SK-N-SH (cell line): Measurements from ENCODE around the gene INPP5A. TPM values are rescaled to one million over a fixed set of nuclear protein-coding genes. Genes with fewer than 3 reads are reported as not detected.

Experiments used
- CTCF ChIA-PET: fragments of 300-600, 350-600 bp; formaldehyde crosslinking; extraction: SDS; loops from one replicate; lab custom pipeline; 2021; lab: Yijun Ruan, JAX
- POLR2A ChIA-PET: fragments of 350-600 bp; sonication (Branson Sonifier 250); formaldehyde crosslinking; extraction: SDS; loops from one replicate; lab custom pipeline; 2020; ENCODE audit warnings: antibody characterized with exemption, inconsistent platforms; lab: Yijun Ruan, JAX
- DNase-seq: peaks from one replicate; pipeline ENCODE4 v3.0.0; 2012
- H2AFZ ChIP-seq: fragments of 200-600 bp; sonication (generic); 2 replicates; pipeline ENCODE4 v1.8.1; 2016; ENCODE audit warnings: antibody characterized with exemption, mild to moderate bottlenecking, low read depth
- H3F3A ChIP-seq: fragments of 200-600 bp; sonication (generic); replicated peaks from 2 replicates; pipeline ENCODE3; 2016; ENCODE audit warnings: antibody characterized with exemption, mild to moderate bottlenecking; ENCODE audit not compliant: insufficient read depth
- H3K27ac ChIP-seq, 2 experiments: fragments of 200-500 bp in 1 of 2; fragments of 200-600 bp in 1 of 2; sonication (Bioruptor generic) in 1 of 2; sonication (generic), shearing (Covaris generic) in 1 of 2; 2 replicates each; pipeline versions ENCODE4 v1.5.1 to v1.6.1; 2014 to 2016; ENCODE audit warnings: low read depth in 2 of 2, inconsistent platforms in 1 of 2, low read length in 1 of 2, mild to moderate bottlenecking in 1 of 2, mixed read lengths in 1 of 2
- H3K27me3 ChIP-seq: fragments of 200-600 bp; sonication (generic), shearing (Covaris generic); 2 replicates; pipeline ENCODE4 v1.6.1; 2016; ENCODE audit warnings: mixed run types; ENCODE audit not compliant: insufficient read depth
- H3K36me3 ChIP-seq, 2 experiments: fragments of 200-500 bp in 1 of 2; fragments of 200-600 bp in 1 of 2; sonication (Bioruptor generic) in 1 of 2; sonication (generic) in 1 of 2; replicated peaks in 1 of 2; 2 replicates each; pipeline versions ENCODE3 to v1.5.1; 2014 to 2016; ENCODE audit warnings: low read length in 1 of 2, mild to moderate bottlenecking in 1 of 2; ENCODE audit not compliant: insufficient read depth in 2 of 2, control insufficient read depth in 1 of 2
- H3K4me1 ChIP-seq, 2 experiments: fragments of 200-500 bp in 1 of 2; fragments of 200-600 bp in 1 of 2; sonication (Bioruptor generic) in 1 of 2; sonication (generic), shearing (Covaris generic) in 1 of 2; 2 replicates each; pipeline versions ENCODE4 v1.5.1 to v1.6.1; 2014 to 2016; ENCODE audit warnings: low read depth in 1 of 2, low read length in 1 of 2, mixed run types in 1 of 2; ENCODE audit not compliant: insufficient read depth in 2 of 2, control insufficient read depth in 1 of 2
- H3K4me2 ChIP-seq: fragments of 200-600 bp; sonication (generic), shearing (Covaris generic); 2 replicates; pipeline ENCODE4 v1.6.1; 2017; ENCODE audit warnings: mixed run types
- H3K4me3 ChIP-seq, 2 experiments: fragments of 200-500 bp in 1 of 2; fragments of 200-600 bp in 1 of 2; sonication (Bioruptor generic) in 1 of 2; sonication (generic), shearing (Covaris generic) in 1 of 2; 2 replicates each; pipeline versions ENCODE4 v1.5.1 to v1.8.1; 2014 to 2016; ENCODE audit warnings: low read depth in 2 of 2, inconsistent platforms in 1 of 2, low read length in 1 of 2, mild to moderate bottlenecking in 1 of 2, mixed read lengths in 1 of 2, moderate library complexity in 1 of 2
- H3K79me2 ChIP-seq: fragments of 200-600 bp; sonication (generic); 2 replicates; pipeline ENCODE4 v1.8.1; 2017; ENCODE audit warnings: mild to moderate bottlenecking; ENCODE audit not compliant: insufficient read depth
- H3K9ac ChIP-seq: fragments of 200-600 bp; sonication (generic); 2 replicates; pipeline ENCODE4 v1.6.1; 2017; ENCODE audit warnings: mixed run types
- H3K9me2 ChIP-seq: fragments of 200-600 bp; sonication (generic); 2 replicates; pipeline ENCODE4 v1.6.1; 2017; ENCODE audit warnings: mixed run types
- H3K9me3 ChIP-seq: fragments of 200-600 bp; sonication (generic); 2 replicates; pipeline ENCODE4 v1.6.1; 2017; ENCODE audit warnings: mixed run types, mild to moderate bottlenecking, moderate library complexity
- H4K20me1 ChIP-seq: fragments of 200-600 bp; sonication (generic); 2 replicates; pipeline ENCODE4 v1.6.1; 2017; ENCODE audit warnings: mild to moderate bottlenecking, mixed run types; ENCODE audit not compliant: insufficient read depth
- CHD2 ChIP-seq: fragments of 150-350 bp; IDR thresholded peaks from 2 replicates; pipeline ENCODE4 v1.6.1; 2018; ENCODE audit warnings: low read length; ENCODE audit not compliant: partially characterized antibody
- EP300 ChIP-seq, 2 experiments: IDR thresholded peaks; 2 replicates each; pipeline versions ENCODE4 v1.4.0 to v1.6.1; 2012; ENCODE audit warnings: borderline replicate concordance in 1 of 2, low read depth in 1 of 2, low read length in 1 of 2
- EZH2phosphoT487 ChIP-seq: fragments of 200-600 bp; sonication (generic); IDR thresholded peaks from 2 replicates; pipeline ENCODE4 v1.6.1; 2017; ENCODE audit warnings: low read depth, mixed run types, mild to moderate bottlenecking, antibody characterized with exemption, moderate library complexity, borderline replicate concordance
- FOSL2 ChIP-seq: IDR thresholded peaks from 2 replicates; pipeline ENCODE4 v1.4.0; 2012; ENCODE audit warnings: low read depth, mild to moderate bottlenecking, moderate library complexity, borderline replicate concordance
- FOXM1 ChIP-seq: IDR thresholded peaks from 2 replicates; pipeline ENCODE4 v1.4.0; 2012; ENCODE audit warnings: low read depth, mild to moderate bottlenecking
- GABPA ChIP-seq: IDR thresholded peaks from 2 replicates; pipeline ENCODE4 v1.4.0; 2012; ENCODE audit warnings: low read depth, mild to moderate bottlenecking
- JUND ChIP-seq: IDR thresholded peaks from 2 replicates; pipeline ENCODE4 v1.4.0; 2012
- MXI1 ChIP-seq: IDR thresholded peaks from 2 replicates; pipeline ENCODE4 v1.6.1; 2012; ENCODE audit warnings: mild to moderate bottlenecking, low read depth, low read length, improper control_type of control experiment
- NRF1 ChIP-seq: IDR thresholded peaks from 2 replicates; pipeline ENCODE4 v1.6.1; 2012; ENCODE audit warnings: low read depth, mild to moderate bottlenecking, low read length
- POLR2AphosphoS5 ChIP-seq: IDR thresholded peaks from 2 replicates; pipeline ENCODE4 v1.6.1; 2012; ENCODE audit warnings: low read depth, low read length
- RAD21 ChIP-seq: IDR thresholded peaks from 2 replicates; pipeline ENCODE4 v1.6.1; 2012; ENCODE audit warnings: mild to moderate bottlenecking, low read length
- RCOR1 ChIP-seq: fragments of 150-350 bp; IDR thresholded peaks from 2 replicates; pipeline ENCODE4 v1.6.1; 2017; ENCODE audit warnings: antibody characterized with exemption, low read length
- RXRA ChIP-seq: IDR thresholded peaks from 2 replicates; pipeline ENCODE4 v1.4.0; 2012; ENCODE audit warnings: low read depth, mild to moderate bottlenecking, borderline replicate concordance
- TCF12 ChIP-seq: IDR thresholded peaks from 2 replicates; pipeline ENCODE4 v1.4.0; 2012
- WGBS: methylation state at CpG from one replicate; pipeline ENCODE4 v1.1.6; 2017; ENCODE audit warnings: low lambda C conversion rate; 5-methylcytosine and 5-hydroxymethylcytosine counted together
- polyA plus RNA-seq, 3 experiments: library from polyadenylated mRNA; depleted of rRNA; stranded (reverse); fragments of >200 nt; gene quantifications; 2 replicates each; pipeline ENCODE4 v1.2.3, GENCODE V29; 2012
- TF ChIP-seq, protein P1 (sequence below): fragments of 150-350 bp; IDR thresholded peaks from 2 replicates; pipeline ENCODE4 v1.6.1; 2017; ENCODE audit warnings: antibody characterized with exemption, low read length, low read depth, borderline replicate concordance
- TF ChIP-seq, protein P2 (sequence below): fragments of 150-350 bp; IDR thresholded peaks from 2 replicates; pipeline ENCODE4 v1.6.1; 2016; ENCODE audit warnings: mild to moderate bottlenecking, low read depth, low read length
- TF ChIP-seq, protein P3 (sequence below): IDR thresholded peaks from 2 replicates; pipeline ENCODE4 v1.4.0; 2012; ENCODE audit warnings: low read depth
- TF ChIP-seq, protein P4 (sequence below): fragments of 200-600 bp; sonication (generic); IDR thresholded peaks from 2 replicates; pipeline ENCODE4 v1.6.1; 2017; ENCODE audit warnings: antibody characterized with exemption, mild to moderate bottlenecking, moderate library complexity

Gene INPP5A
- polyA plus RNA-seq, 1 of the 3 experiments (the other 2 are of a cell fraction) = 12.0 TPM

DNA sequence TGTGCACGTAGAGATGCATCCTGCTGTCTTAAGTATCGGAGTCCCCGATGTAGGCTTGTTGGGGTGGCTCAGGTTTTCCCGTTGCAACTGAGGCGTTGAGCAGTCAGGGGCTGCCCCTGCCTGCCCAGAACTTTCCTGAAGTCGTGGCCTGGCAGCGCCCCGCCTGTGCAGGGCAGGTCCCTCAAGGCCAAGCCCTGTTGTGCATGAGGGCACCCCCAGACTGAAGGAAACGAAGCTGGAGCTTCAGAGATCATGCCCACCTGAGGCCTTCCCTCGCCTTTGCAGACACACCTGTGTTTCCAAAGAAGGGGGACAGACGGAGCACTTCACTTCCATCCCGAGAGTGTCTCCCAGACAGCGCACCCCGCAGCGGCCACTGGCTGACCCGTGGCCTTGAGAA lies 127.3 kb downstream of the INPP5A start:
- POLR2A ChIA-PET = no interaction called here
- Histone ChIP-seq H3K79me2 (no peaks in the 10 kb centered on the region), H3K9me2 (no peaks in the 10 kb centered on the region), H4K20me1 (no peaks in the 10 kb centered on the region), H3K4me3 (no peak overlapping the region), H3K4me1 (peaks cover 20 to 22% of the 10 kb centered on the region in 2 experiments), H3F3A (peaks cover 7% of the 10 kb centered on the region), H3K36me3 (no peaks in the 10 kb centered on the region), H3K9ac (no peak overlapping the region), H3K4me2 (no peak overlapping the region), H2AFZ (no peak overlapping the region), H3K27ac (no peak overlapping the region), H3K9me3 (no peaks in the 10 kb centered on the region), H3K27me3 (no peaks in the 10 kb centered on the region)
- WGBS = 94% methylated on average over 9 of the region's 16 CpGs
- CTCF ChIA-PET = interaction anchor here (1.4 to 3.1 kb wide), 2 partner anchors 9 to 65 kb away, joined by 3 to 28 read pairs; no protein-coding TSS in a partner anchor
- DNase-seq = no peak
- TF ChIP-seq RAD21 (no peak), NRF1 (no peak), MXI1 (no peak), POLR2AphosphoS5 (no peak), JUND (no peak), RXRA (no peak)
- TF ChIP-seq, protein P1, sequence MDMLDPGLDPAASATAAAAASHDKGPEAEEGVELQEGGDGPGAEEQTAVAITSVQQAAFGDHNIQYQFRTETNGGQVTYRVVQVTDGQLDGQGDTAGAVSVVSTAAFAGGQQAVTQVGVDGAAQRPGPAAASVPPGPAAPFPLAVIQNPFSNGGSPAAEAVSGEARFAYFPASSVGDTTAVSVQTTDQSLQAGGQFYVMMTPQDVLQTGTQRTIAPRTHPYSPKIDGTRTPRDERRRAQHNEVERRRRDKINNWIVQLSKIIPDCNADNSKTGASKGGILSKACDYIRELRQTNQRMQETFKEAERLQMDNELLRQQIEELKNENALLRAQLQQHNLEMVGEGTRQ = no peak
- TF ChIP-seq, protein P2, sequence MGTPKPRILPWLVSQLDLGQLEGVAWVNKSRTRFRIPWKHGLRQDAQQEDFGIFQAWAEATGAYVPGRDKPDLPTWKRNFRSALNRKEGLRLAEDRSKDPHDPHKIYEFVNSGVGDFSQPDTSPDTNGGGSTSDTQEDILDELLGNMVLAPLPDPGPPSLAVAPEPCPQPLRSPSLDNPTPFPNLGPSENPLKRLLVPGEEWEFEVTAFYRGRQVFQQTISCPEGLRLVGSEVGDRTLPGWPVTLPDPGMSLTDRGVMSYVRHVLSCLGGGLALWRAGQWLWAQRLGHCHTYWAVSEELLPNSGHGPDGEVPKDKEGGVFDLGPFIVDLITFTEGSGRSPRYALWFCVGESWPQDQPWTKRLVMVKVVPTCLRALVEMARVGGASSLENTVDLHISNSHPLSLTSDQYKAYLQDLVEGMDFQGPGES = no peak

DNA sequence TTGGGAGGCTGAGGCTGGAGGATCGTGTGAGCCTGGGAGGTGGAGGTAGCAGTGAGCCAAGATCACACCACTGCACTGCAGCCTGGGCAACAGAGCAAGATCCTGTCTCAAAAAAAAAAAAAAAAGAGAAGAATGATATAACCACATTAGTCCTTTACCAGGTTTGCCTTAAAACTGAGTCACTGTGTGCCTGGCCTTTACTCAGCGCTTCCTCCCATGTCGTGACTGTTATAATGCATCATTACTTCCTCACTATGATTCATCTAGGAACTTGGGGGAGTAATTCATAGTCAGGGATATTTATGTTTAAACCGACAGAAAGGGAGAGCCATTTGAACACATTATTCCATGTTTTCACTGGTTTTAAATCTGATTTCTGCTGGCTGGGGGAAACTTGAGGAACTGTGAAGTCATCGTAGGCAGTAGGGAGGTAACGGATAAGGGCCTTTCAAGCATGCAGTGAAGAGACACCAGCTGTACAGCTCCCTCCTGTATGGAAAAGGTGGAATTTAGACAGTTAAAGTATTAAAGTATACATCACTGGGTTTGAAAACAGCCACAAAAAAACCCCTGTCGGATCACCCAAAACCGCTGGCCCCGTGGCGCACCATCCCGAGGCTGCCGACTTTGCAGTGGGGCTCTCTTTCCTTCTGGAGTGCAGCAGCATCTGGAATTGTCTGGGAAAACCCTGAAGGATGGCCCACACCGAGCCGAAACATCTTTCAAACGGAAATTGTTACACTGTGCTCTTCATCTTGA lies 128.5 kb downstream of the INPP5A start:
- Histone ChIP-seq H3K4me1 (peaks cover 20 to 22% of the 10 kb centered on the region in 2 experiments), H3K79me2 (no peaks in the 10 kb centered on the region), H3K27me3 (no peaks in the 10 kb centered on the region), H3K9me3 (no peaks in the 10 kb centered on the region), H2AFZ (peak overlapping the region; percentile 1; the same call in 1 of the 2 replicates), H3K4me2 (peak overlapping the region; percentile 4; the same call in 1 of the 2 replicates), H3K9me2 (no peaks in the 10 kb centered on the region), H4K20me1 (no peaks in the 10 kb centered on the region), H3K9ac (peak overlapping the region; percentile 1; the same call in 1 of the 2 replicates), H3K27ac (peak overlapping the region; percentile 67 to 81; a peak in 3 of 4 replicates), H3F3A (peaks cover 10% of the 10 kb centered on the region), H3K36me3 (no peaks in the 10 kb centered on the region), H3K4me3 (peak overlapping the region in 1 of 2 experiments; percentile 5; a peak in 1 of 4 replicates)
- no peak for DNase-seq
- WGBS = 64% methylated on average over 15 of the region's 15 CpGs
- ChIA-PET CTCF (interaction anchor here (0.7 to 3.1 kb wide), 4 partner anchors 11 to 283 kb away, joined by 3 to 28 read pairs (median 5); no protein-coding TSS in a partner anchor), POLR2A (no interaction called here)
- TF ChIP-seq CHD2 (no peak), POLR2AphosphoS5 (peak; percentile 27; the same call in 1 of the 2 replicates), TCF12 (peak; percentile 34; the same call in 1 of the 2 replicates), JUND (peak; percentile 55; the same call in 1 of the 2 replicates), EP300 (IDR thresholded peaks at IDR 0.05; ENCODE audit: borderline replicate concordance in 1 of 2, low read depth in 1 of 2, low read length in 1 of 2) (peak in 1 of 2 experiments; percentile 15; a peak in 1 of 4 replicates), MXI1 (no peak), FOXM1 (peak; percentile 76), GABPA (no peak), EZH2phosphoT487 (no peak), RCOR1 (no peak), FOSL2 (peak; percentile 84)
- TF ChIP-seq, protein P1 = no peak
- TF ChIP-seq, protein P3, sequence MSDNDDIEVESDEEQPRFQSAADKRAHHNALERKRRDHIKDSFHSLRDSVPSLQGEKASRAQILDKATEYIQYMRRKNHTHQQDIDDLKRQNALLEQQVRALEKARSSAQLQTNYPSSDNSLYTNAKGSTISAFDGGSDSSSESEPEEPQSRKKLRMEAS = 0 out of 2 replicates have a peak, but pooled peaks have one; percentile 32
- TF ChIP-seq, protein P4, sequence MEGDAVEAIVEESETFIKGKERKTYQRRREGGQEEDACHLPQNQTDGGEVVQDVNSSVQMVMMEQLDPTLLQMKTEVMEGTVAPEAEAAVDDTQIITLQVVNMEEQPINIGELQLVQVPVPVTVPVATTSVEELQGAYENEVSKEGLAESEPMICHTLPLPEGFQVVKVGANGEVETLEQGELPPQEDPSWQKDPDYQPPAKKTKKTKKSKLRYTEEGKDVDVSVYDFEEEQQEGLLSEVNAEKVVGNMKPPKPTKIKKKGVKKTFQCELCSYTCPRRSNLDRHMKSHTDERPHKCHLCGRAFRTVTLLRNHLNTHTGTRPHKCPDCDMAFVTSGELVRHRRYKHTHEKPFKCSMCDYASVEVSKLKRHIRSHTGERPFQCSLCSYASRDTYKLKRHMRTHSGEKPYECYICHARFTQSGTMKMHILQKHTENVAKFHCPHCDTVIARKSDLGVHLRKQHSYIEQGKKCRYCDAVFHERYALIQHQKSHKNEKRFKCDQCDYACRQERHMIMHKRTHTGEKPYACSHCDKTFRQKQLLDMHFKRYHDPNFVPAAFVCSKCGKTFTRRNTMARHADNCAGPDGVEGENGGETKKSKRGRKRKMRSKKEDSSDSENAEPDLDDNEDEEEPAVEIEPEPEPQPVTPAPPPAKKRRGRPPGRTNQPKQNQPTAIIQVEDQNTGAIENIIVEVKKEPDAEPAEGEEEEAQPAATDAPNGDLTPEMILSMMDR = no peak
